ENCODE results near the gene ACTL6A. TPM values are rescaled to one million over a fixed set of nuclear protein-coding genes. Genes with fewer than 3 reads are reported as not detected.

Gene ACTL6A
- total RNA-seq = 47.4 and 73.2 TPM in 2 replicates

GRCh38 chr3:179562591-179563270 is at the start of gene ACTL6A:
Gene ACTL6A (plus strand): TSS chr3:179562926. CDS start chr3:179563093, 167 bp downstream.

GRCh38 chr3:179604321-179605078 is 41.8 kb downstream of the ACTL6A start, which contains the start of the genes MRPL47 and NDUFB5:
Gene MRPL47 (minus strand): TSS chr3:179604638. CDS start chr3:179604624, 14 bp downstream.
Gene NDUFB5 (plus strand): TSS chr3:179604794. CDS start chr3:179604816, 22 bp downstream.

Small RNAs within 50 kb of the gene (small RNA-seq; reads per million reads assigned to genes)
- gene AC090425.1 (not detected), gene RF01210 (not detected)

Other genes starting within 250 kb of the ACTL6A start
- 46.1 and 51.9 TPM in 2 replicates for gene ZNF639, start 239.9 kb upstream of the ACTL6A start, total RNA-seq
- 37.2 and 41.7 TPM in 2 replicates for gene MFN1, start 215.2 kb upstream of the ACTL6A start, total RNA-seq
- gene GNB4, start 111.5 kb upstream of the ACTL6A start, total RNA-seq = 88.2 and 97.2 TPM in 2 replicates
- 30.1 and 36.4 TPM in 2 replicates for gene MRPL47, start 41.7 kb downstream of the ACTL6A start, total RNA-seq
- 79.1 and 90.8 TPM in 2 replicates for gene NDUFB5, start 41.9 kb downstream of the ACTL6A start, total RNA-seq
- gene USP13, start 90.1 kb downstream of the ACTL6A start, total RNA-seq = 10.8 and 16.9 TPM in 2 replicates

Data from vein endothelial cell (primary cell).